ENCODE results near the gene MKNK1. TPM values are rescaled to one million over a fixed set of nuclear protein-coding genes. Genes with fewer than 3 reads are reported as not detected.

Gene MKNK1
- total and polyA plus RNA-seq, 2 of the 4 experiments (the other 2 are of a cell fraction): 14.3 to 35.2 TPM

DNA sequence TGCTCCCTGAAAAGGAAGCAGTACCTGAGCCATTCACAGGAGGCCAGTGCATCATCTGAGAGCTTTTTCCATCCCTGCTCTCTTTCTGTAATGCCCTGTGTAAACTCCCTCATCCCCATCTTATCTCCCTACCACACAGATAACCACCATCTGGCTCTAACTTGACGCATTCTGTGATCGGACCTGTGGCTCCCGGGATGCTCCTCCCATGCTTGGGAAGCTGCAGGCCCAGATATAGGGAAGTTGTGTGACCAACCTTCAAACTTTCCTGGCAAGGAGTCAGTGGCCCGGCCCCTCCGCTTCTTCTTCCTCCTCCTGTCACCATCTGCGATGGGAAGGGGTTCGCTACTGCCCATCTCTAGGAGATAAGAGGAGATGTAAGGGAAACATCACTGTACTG is 21.1 kb downstream of the MKNK1 start:
- no CpG with 5 or more reads among the region's 7 CpGs for WGBS, 2 experiments (ENCODE audit: extremely low coverage in 2 of 2, insufficient read length in 1 of 2)
- CTCF ChIA-PET: no interaction called here
- intact Hi-C loops (cut with micrococcal nuclease): no loop called here

More for the DNA sequence above, 21.1 kb downstream of the MKNK1 start:
- no peak overlapping the region for H2BK20ac ChIP-seq (ENCODE audit: low read depth, low read length)
- BruUV-seq (replicated peaks): no TSS peak
- H2AK5ac ChIP-seq (ENCODE audit: low read depth, low read length): no peak overlapping the region
- H4K8ac ChIP-seq (ENCODE audit: low read depth in 2 of 2, low read length in 2 of 2): no peak overlapping the region
- H3K9me1 ChIP-seq (ENCODE audit: insufficient read depth, low read length): peaks cover 7% of the 10 kb centered on the region
- H3K4me1 ChIP-seq (ENCODE audit: control insufficient read depth, insufficient read depth, low read length): no peaks in the 10 kb centered on the region
- H3K23ac ChIP-seq (ENCODE audit: low read depth, low read length): no peak overlapping the region
- H3K18ac ChIP-seq (ENCODE audit: low read depth, low read length): no peak overlapping the region
- no peaks in the 10 kb centered on the region; the same call in 1 of the 2 replicates for H4K20me1 ChIP-seq (ENCODE audit: insufficient read depth, low read length)
- no peak overlapping the region for H4K5ac ChIP-seq (ENCODE audit: low read depth, low read length)
- H2BK15ac ChIP-seq (ENCODE audit: low read depth, low read length): no peak overlapping the region
- no peak overlapping the region for H3K9ac ChIP-seq (ENCODE audit: low read depth, low read length)
- H3K56ac ChIP-seq (ENCODE audit: extremely low read depth, insufficient read depth, low read length): no peak overlapping the region
- no peaks in the 10 kb centered on the region for H3K27me3 ChIP-seq (ENCODE audit: control insufficient read depth, insufficient read depth, low read length)
- TF ChIP-seq RCOR1 (IDR thresholded peaks at IDR 0.05; ENCODE audit: insufficient replicate concordance, low read length) (no peak), ELK1 (IDR thresholded peaks at IDR 0.05; ENCODE audit: borderline replicate concordance, low read depth, low read length) (no peak), CTCF (conservative IDR thresholded peaks at IDR 0.05; ENCODE audit: low read depth, low read length) (no peak), MAFK (IDR thresholded peaks at IDR 0.05; ENCODE audit: low read depth, low read length) (no peak)
- peaks cover 55% of the 10 kb centered on the region for H3K36me3 ChIP-seq (ENCODE audit: control insufficient read depth, insufficient read depth, low read length)
- in situ Hi-C loops (cut with MboI; ENCODE audit: low sequenced_read_pairs) (no loop called here), dilution Hi-C loops (cut with HindIII; ENCODE audit: low sequenced_read_pairs, unreplicated experiment) (no loop called here)
- DNase-seq (no peak), ATAC-seq (ENCODE audit: low read depth) (no peak)
- H4K91ac ChIP-seq (ENCODE audit: insufficient read depth, low read depth, low read length): no peak overlapping the region
- peaks cover 0 to 5% of the 10 kb centered on the region in 2 experiments; a peak in 3 of 4 replicates for H3K79me1 ChIP-seq (ENCODE audit: low read depth in 1 of 2, low read length in 2 of 2)
- H2BK120ac ChIP-seq (ENCODE audit: low read depth, low read length): no peak overlapping the region
- no peak overlapping the region for H2BK5ac ChIP-seq (ENCODE audit: low read depth, low read length, poor library complexity, severe bottlenecking)
- no peak overlapping the region for H2AFZ ChIP-seq (replicated peaks; ENCODE audit: low read length, poor library complexity)
- no peaks in the 10 kb centered on the region for H3K9me3 ChIP-seq (ENCODE audit: control insufficient read depth, insufficient read depth, low read length)
- H3K4me3 ChIP-seq (ENCODE audit: insufficient read depth, low read depth, low read length): no peak overlapping the region
- H3K27ac ChIP-seq (ENCODE audit: insufficient read depth, low read length): no peak overlapping the region
- H3K4me2 ChIP-seq (ENCODE audit: low read depth, low read length): no peak overlapping the region
- no peak overlapping the region for H3K14ac ChIP-seq (replicated peaks; ENCODE audit: low read depth, low read length)
- H3K4ac ChIP-seq (ENCODE audit: low read depth, low read length): no peak overlapping the region
- POLR2A ChIA-PET (ENCODE audit: unreplicated experiment): no interaction called here
- no peak overlapping the region for H2AK9ac ChIP-seq (replicated peaks; ENCODE audit: low read depth, low read length, poor library complexity)

Measured in IMR-90 (cell line).